SK-N-SH (cell line): ENCODE data around the gene CXCL1. TPM values are rescaled to one million over a fixed set of nuclear protein-coding genes. Genes with fewer than 3 reads are reported as not detected.

Experiments used
- CTCF ChIA-PET: fragments of 300-600, 350-600 bp; formaldehyde crosslinking; extraction: SDS; loops from one replicate; lab custom pipeline; 2021; lab: Yijun Ruan, JAX
- POLR2A ChIA-PET: fragments of 350-600 bp; sonication (Branson Sonifier 250); formaldehyde crosslinking; extraction: SDS; loops from one replicate; lab custom pipeline; 2020; ENCODE audit warnings: antibody characterized with exemption, inconsistent platforms; lab: Yijun Ruan, JAX
- DNase-seq: peaks from one replicate; pipeline ENCODE4 v3.0.0; 2012
- H2AFZ ChIP-seq: fragments of 200-600 bp; sonication (generic); 2 replicates; pipeline ENCODE4 v1.8.1; 2016; ENCODE audit warnings: antibody characterized with exemption, mild to moderate bottlenecking, low read depth
- H3F3A ChIP-seq: fragments of 200-600 bp; sonication (generic); replicated peaks from 2 replicates; pipeline ENCODE3; 2016; ENCODE audit warnings: antibody characterized with exemption, mild to moderate bottlenecking; ENCODE audit not compliant: insufficient read depth
- H3K27ac ChIP-seq, 2 experiments: fragments of 200-500 bp in 1 of 2; fragments of 200-600 bp in 1 of 2; sonication (Bioruptor generic) in 1 of 2; sonication (generic), shearing (Covaris generic) in 1 of 2; 2 replicates each; pipeline versions ENCODE4 v1.5.1 to v1.6.1; 2014 to 2016; ENCODE audit warnings: low read depth in 2 of 2, inconsistent platforms in 1 of 2, low read length in 1 of 2, mild to moderate bottlenecking in 1 of 2, mixed read lengths in 1 of 2
- H3K27me3 ChIP-seq: fragments of 200-600 bp; sonication (generic), shearing (Covaris generic); 2 replicates; pipeline ENCODE4 v1.6.1; 2016; ENCODE audit warnings: mixed run types; ENCODE audit not compliant: insufficient read depth
- H3K36me3 ChIP-seq, 2 experiments: fragments of 200-500 bp in 1 of 2; fragments of 200-600 bp in 1 of 2; sonication (Bioruptor generic) in 1 of 2; sonication (generic) in 1 of 2; replicated peaks in 1 of 2; 2 replicates each; pipeline versions ENCODE3 to v1.5.1; 2014 to 2016; ENCODE audit warnings: low read length in 1 of 2, mild to moderate bottlenecking in 1 of 2; ENCODE audit not compliant: insufficient read depth in 2 of 2, control insufficient read depth in 1 of 2
- H3K4me1 ChIP-seq, 2 experiments: fragments of 200-500 bp in 1 of 2; fragments of 200-600 bp in 1 of 2; sonication (Bioruptor generic) in 1 of 2; sonication (generic), shearing (Covaris generic) in 1 of 2; 2 replicates each; pipeline versions ENCODE4 v1.5.1 to v1.6.1; 2014 to 2016; ENCODE audit warnings: low read depth in 1 of 2, low read length in 1 of 2, mixed run types in 1 of 2; ENCODE audit not compliant: insufficient read depth in 2 of 2, control insufficient read depth in 1 of 2
- H3K4me2 ChIP-seq: fragments of 200-600 bp; sonication (generic), shearing (Covaris generic); 2 replicates; pipeline ENCODE4 v1.6.1; 2017; ENCODE audit warnings: mixed run types
- H3K4me3 ChIP-seq, 2 experiments: fragments of 200-500 bp in 1 of 2; fragments of 200-600 bp in 1 of 2; sonication (Bioruptor generic) in 1 of 2; sonication (generic), shearing (Covaris generic) in 1 of 2; 2 replicates each; pipeline versions ENCODE4 v1.5.1 to v1.8.1; 2014 to 2016; ENCODE audit warnings: low read depth in 2 of 2, inconsistent platforms in 1 of 2, low read length in 1 of 2, mild to moderate bottlenecking in 1 of 2, mixed read lengths in 1 of 2, moderate library complexity in 1 of 2
- H3K79me2 ChIP-seq: fragments of 200-600 bp; sonication (generic); 2 replicates; pipeline ENCODE4 v1.8.1; 2017; ENCODE audit warnings: mild to moderate bottlenecking; ENCODE audit not compliant: insufficient read depth
- H3K9ac ChIP-seq: fragments of 200-600 bp; sonication (generic); 2 replicates; pipeline ENCODE4 v1.6.1; 2017; ENCODE audit warnings: mixed run types
- H3K9me2 ChIP-seq: fragments of 200-600 bp; sonication (generic); 2 replicates; pipeline ENCODE4 v1.6.1; 2017; ENCODE audit warnings: mixed run types
- H3K9me3 ChIP-seq: fragments of 200-600 bp; sonication (generic); 2 replicates; pipeline ENCODE4 v1.6.1; 2017; ENCODE audit warnings: mixed run types, mild to moderate bottlenecking, moderate library complexity
- H4K20me1 ChIP-seq: fragments of 200-600 bp; sonication (generic); 2 replicates; pipeline ENCODE4 v1.6.1; 2017; ENCODE audit warnings: mild to moderate bottlenecking, mixed run types; ENCODE audit not compliant: insufficient read depth
- EP300 ChIP-seq, 2 experiments: IDR thresholded peaks; 2 replicates each; pipeline versions ENCODE4 v1.4.0 to v1.6.1; 2012; ENCODE audit warnings: borderline replicate concordance in 1 of 2, low read depth in 1 of 2, low read length in 1 of 2
- GABPA ChIP-seq: IDR thresholded peaks from 2 replicates; pipeline ENCODE4 v1.4.0; 2012; ENCODE audit warnings: low read depth, mild to moderate bottlenecking
- IRF3 ChIP-seq: fragments of 150-350 bp; IDR thresholded peaks from 2 replicates; pipeline ENCODE4 v1.6.1; 2016; ENCODE audit warnings: mild to moderate bottlenecking, low read depth, low read length
- JUND ChIP-seq: IDR thresholded peaks from 2 replicates; pipeline ENCODE4 v1.4.0; 2012
- MAX ChIP-seq: IDR thresholded peaks from 2 replicates; pipeline ENCODE4 v1.4.0; 2012; ENCODE audit warnings: low read depth
- MEF2A ChIP-seq: IDR thresholded peaks from 2 replicates; pipeline ENCODE4 v1.4.0; 2012; ENCODE audit warnings: low read depth, borderline replicate concordance
- MXI1 ChIP-seq: IDR thresholded peaks from 2 replicates; pipeline ENCODE4 v1.6.1; 2012; ENCODE audit warnings: mild to moderate bottlenecking, low read depth, low read length, improper control_type of control experiment
- NFIC ChIP-seq: IDR thresholded peaks from 2 replicates; pipeline ENCODE4 v1.4.0; 2012; ENCODE audit warnings: borderline replicate concordance
- RAD21 ChIP-seq: IDR thresholded peaks from 2 replicates; pipeline ENCODE4 v1.6.1; 2012; ENCODE audit warnings: mild to moderate bottlenecking, low read length
- RCOR1 ChIP-seq: fragments of 150-350 bp; IDR thresholded peaks from 2 replicates; pipeline ENCODE4 v1.6.1; 2017; ENCODE audit warnings: antibody characterized with exemption, low read length
- RFX5 ChIP-seq: IDR thresholded peaks from 2 replicates; pipeline ENCODE4 v1.6.1; 2012; ENCODE audit warnings: mild to moderate bottlenecking, improper control_type of control experiment, low read length
- TCF12 ChIP-seq: IDR thresholded peaks from 2 replicates; pipeline ENCODE4 v1.4.0; 2012
- TEAD4 ChIP-seq: IDR thresholded peaks from 2 replicates; pipeline ENCODE4 v1.4.0; 2012; ENCODE audit warnings: mild to moderate bottlenecking, borderline replicate concordance; ENCODE audit not compliant: insufficient read depth
- YY1 ChIP-seq: IDR thresholded peaks from 2 replicates; pipeline ENCODE4 v1.4.0; 2012; ENCODE audit warnings: low read depth, mild to moderate bottlenecking
- WGBS: methylation state at CpG from one replicate; pipeline ENCODE4 v1.1.6; 2017; ENCODE audit warnings: low lambda C conversion rate; 5-methylcytosine and 5-hydroxymethylcytosine counted together
- polyA plus RNA-seq, 3 experiments: library from polyadenylated mRNA; depleted of rRNA; stranded (reverse); fragments of >200 nt; gene quantifications; 2 replicates each; pipeline ENCODE4 v1.2.3, GENCODE V29; 2012
- TF ChIP-seq, protein P1 (sequence below): fragments of 200-600 bp; sonication (generic); IDR thresholded peaks from 2 replicates; pipeline ENCODE4 v1.6.1; 2017; ENCODE audit warnings: antibody characterized with exemption, mild to moderate bottlenecking, moderate library complexity
- TF ChIP-seq, protein P2 (sequence below): IDR thresholded peaks from 2 replicates; pipeline ENCODE4 v1.4.0; 2012; ENCODE audit warnings: low read depth, borderline replicate concordance
- TF ChIP-seq, protein P3 (sequence below): IDR thresholded peaks from 2 replicates; pipeline ENCODE4 v1.4.0; 2012; ENCODE audit warnings: low read depth, borderline replicate concordance

Gene CXCL1
- polyA plus RNA-seq, 1 of the 3 experiments (the other 2 are of a cell fraction): 0.12 TPM

DNA sequence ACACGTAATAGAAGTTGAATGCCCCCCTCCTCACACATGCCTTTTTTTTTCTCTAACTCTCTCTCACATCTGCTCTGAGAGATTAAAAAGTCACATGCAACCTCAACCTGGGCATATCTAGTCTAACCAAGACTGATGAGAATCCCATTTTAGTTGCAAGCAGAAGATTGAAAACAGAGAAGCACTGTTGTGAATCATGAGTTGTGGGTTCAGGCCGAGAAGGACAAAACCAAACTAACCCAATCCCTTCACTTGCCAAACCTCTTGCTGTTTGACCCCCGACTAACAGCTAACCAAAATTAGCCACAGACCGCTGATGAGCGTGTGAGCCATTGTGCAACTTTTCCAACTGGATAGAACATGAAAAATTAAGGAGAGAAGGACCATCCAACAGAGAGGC, 31.8 kb downstream of the CXCL1 start:
- Histone ChIP-seq H3K36me3 (no peaks in the 10 kb centered on the region), H3K9me3 (no peaks in the 10 kb centered on the region), H3K4me2 (no peak overlapping the region), H3K27me3 (peaks cover 5% of the 10 kb centered on the region; the same call in 1 of the 2 replicates), H4K20me1 (no peaks in the 10 kb centered on the region), H3K79me2 (no peaks in the 10 kb centered on the region), H3K4me3 (no peak overlapping the region), H2AFZ (no peak overlapping the region), H3K4me1 (no peaks in the 10 kb centered on the region), H3F3A (peaks cover 4% of the 10 kb centered on the region), H3K27ac (no peak overlapping the region), H3K9me2 (no peaks in the 10 kb centered on the region), H3K9ac (no peak overlapping the region)
- POLR2A ChIA-PET: no interaction called here
- DNase-seq: no peak
- WGBS: 14% methylated on average over 5 of the region's 5 CpGs
- CTCF ChIA-PET: no interaction called here
- TF ChIP-seq GABPA: no peak
- TF ChIP-seq, protein P1, sequence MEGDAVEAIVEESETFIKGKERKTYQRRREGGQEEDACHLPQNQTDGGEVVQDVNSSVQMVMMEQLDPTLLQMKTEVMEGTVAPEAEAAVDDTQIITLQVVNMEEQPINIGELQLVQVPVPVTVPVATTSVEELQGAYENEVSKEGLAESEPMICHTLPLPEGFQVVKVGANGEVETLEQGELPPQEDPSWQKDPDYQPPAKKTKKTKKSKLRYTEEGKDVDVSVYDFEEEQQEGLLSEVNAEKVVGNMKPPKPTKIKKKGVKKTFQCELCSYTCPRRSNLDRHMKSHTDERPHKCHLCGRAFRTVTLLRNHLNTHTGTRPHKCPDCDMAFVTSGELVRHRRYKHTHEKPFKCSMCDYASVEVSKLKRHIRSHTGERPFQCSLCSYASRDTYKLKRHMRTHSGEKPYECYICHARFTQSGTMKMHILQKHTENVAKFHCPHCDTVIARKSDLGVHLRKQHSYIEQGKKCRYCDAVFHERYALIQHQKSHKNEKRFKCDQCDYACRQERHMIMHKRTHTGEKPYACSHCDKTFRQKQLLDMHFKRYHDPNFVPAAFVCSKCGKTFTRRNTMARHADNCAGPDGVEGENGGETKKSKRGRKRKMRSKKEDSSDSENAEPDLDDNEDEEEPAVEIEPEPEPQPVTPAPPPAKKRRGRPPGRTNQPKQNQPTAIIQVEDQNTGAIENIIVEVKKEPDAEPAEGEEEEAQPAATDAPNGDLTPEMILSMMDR: no peak
- no peak for TF ChIP-seq TEAD4
- TF ChIP-seq NFIC: no peak
- no peak for TF ChIP-seq MEF2A
- TF ChIP-seq IRF3: no peak
- TF ChIP-seq, protein P2, sequence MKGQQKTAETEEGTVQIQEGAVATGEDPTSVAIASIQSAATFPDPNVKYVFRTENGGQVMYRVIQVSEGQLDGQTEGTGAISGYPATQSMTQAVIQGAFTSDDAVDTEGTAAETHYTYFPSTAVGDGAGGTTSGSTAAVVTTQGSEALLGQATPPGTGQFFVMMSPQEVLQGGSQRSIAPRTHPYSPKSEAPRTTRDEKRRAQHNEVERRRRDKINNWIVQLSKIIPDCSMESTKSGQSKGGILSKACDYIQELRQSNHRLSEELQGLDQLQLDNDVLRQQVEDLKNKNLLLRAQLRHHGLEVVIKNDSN: no peak
- no peak for TF ChIP-seq MAX
- TF ChIP-seq RAD21: no peak
- no peak for TF ChIP-seq EP300 (IDR thresholded peaks at IDR 0.05; ENCODE audit: borderline replicate concordance in 1 of 2, low read depth in 1 of 2, low read length in 1 of 2)

GRCh38 chr4:73902038-73902637, 32.9 kb downstream of the CXCL1 start:
- H3K9me2 ChIP-seq: no peaks in the 10 kb centered on the region
- no peaks in the 10 kb centered on the region for H4K20me1 ChIP-seq
- H3K9me3 ChIP-seq: no peaks in the 10 kb centered on the region
- no peak for DNase-seq
- peaks cover 4% of the 10 kb centered on the region for H3F3A ChIP-seq
- H3K9ac ChIP-seq: no peak overlapping the region
- ChIA-PET CTCF (no interaction called here), POLR2A (no interaction called here)
- no peaks in the 10 kb centered on the region; the same call in 1 of the 2 replicates for H3K27me3 ChIP-seq
- no peaks in the 10 kb centered on the region for H3K4me1 ChIP-seq
- no peak overlapping the region for H3K4me3 ChIP-seq
- H3K4me2 ChIP-seq: no peak overlapping the region
- H3K79me2 ChIP-seq: no peaks in the 10 kb centered on the region
- 0% methylated on average over 1 of the region's 1 CpG for whole genome bisulfite sequencing
- no peak overlapping the region for H3K27ac ChIP-seq
- no peaks in the 10 kb centered on the region for H3K36me3 ChIP-seq
- no peak overlapping the region for H2AFZ ChIP-seq
- TF ChIP-seq, protein P3, sequence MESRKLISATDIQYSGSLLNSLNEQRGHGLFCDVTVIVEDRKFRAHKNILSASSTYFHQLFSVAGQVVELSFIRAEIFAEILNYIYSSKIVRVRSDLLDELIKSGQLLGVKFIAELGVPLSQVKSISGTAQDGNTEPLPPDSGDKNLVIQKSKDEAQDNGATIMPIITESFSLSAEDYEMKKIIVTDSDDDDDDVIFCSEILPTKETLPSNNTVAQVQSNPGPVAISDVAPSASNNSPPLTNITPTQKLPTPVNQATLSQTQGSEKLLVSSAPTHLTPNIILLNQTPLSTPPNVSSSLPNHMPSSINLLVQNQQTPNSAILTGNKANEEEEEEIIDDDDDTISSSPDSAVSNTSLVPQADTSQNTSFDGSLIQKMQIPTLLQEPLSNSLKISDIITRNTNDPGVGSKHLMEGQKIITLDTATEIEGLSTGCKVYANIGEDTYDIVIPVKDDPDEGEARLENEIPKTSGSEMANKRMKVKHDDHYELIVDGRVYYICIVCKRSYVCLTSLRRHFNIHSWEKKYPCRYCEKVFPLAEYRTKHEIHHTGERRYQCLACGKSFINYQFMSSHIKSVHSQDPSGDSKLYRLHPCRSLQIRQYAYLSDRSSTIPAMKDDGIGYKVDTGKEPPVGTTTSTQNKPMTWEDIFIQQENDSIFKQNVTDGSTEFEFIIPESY: no peak
- TF ChIP-seq RFX5 (no peak), MXI1 (no peak), JUND (no peak), RCOR1 (no peak), TEAD4 (no peak), NFIC (no peak), TCF12 (no peak), YY1 (no peak)
- TF ChIP-seq, protein P2: no peak
- TF ChIP-seq, protein P1: no peak
